HL-60 (cell line): ENCODE data around the gene NKAIN2.

Experiments used
- POLR2AphosphoS5 ChIP-seq: IDR thresholded peaks from 2 replicates; pipeline ENCODE4 v1.6.1; 2012; ENCODE audit warnings: low read depth
- TF ChIP-seq, protein P1 (sequence below): IDR thresholded peaks from one replicate; pipeline ENCODE4 v1.5.1; 2011; ENCODE audit warnings: low read length, control low read depth, inconsistent platforms; ENCODE audit not compliant: insufficient read depth

DNA sequence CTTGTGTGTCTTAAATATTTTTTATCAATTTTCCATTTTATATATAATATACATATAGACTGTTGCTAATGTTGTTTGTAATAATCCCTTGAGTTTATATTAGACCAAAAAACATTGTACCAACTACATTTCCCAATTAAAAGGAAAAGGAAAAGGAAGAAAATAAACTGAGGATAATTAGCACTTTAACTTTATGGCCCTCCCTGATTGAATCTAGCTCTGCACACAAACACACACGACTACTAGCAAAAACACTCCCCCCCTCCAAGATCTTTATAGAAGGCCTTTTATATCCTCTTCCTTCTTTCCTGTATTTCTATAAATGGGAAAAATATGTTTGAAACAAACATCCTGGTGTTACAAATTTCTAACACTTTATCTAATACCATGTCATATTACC is 276.8 kb downstream of the NKAIN2 start:
- TF ChIP-seq, protein P1, sequence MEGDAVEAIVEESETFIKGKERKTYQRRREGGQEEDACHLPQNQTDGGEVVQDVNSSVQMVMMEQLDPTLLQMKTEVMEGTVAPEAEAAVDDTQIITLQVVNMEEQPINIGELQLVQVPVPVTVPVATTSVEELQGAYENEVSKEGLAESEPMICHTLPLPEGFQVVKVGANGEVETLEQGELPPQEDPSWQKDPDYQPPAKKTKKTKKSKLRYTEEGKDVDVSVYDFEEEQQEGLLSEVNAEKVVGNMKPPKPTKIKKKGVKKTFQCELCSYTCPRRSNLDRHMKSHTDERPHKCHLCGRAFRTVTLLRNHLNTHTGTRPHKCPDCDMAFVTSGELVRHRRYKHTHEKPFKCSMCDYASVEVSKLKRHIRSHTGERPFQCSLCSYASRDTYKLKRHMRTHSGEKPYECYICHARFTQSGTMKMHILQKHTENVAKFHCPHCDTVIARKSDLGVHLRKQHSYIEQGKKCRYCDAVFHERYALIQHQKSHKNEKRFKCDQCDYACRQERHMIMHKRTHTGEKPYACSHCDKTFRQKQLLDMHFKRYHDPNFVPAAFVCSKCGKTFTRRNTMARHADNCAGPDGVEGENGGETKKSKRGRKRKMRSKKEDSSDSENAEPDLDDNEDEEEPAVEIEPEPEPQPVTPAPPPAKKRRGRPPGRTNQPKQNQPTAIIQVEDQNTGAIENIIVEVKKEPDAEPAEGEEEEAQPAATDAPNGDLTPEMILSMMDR, result no peak
- no peak for TF ChIP-seq POLR2AphosphoS5
